ENCODE results near the gene CSF1. TPM values are rescaled to one million over a fixed set of nuclear protein-coding genes. Genes with fewer than 3 reads are reported as not detected.

Gene CSF1
- total RNA-seq, 4 donors from 2014 or later: 33.5 to 127 (median 62.3) TPM

DNA sequence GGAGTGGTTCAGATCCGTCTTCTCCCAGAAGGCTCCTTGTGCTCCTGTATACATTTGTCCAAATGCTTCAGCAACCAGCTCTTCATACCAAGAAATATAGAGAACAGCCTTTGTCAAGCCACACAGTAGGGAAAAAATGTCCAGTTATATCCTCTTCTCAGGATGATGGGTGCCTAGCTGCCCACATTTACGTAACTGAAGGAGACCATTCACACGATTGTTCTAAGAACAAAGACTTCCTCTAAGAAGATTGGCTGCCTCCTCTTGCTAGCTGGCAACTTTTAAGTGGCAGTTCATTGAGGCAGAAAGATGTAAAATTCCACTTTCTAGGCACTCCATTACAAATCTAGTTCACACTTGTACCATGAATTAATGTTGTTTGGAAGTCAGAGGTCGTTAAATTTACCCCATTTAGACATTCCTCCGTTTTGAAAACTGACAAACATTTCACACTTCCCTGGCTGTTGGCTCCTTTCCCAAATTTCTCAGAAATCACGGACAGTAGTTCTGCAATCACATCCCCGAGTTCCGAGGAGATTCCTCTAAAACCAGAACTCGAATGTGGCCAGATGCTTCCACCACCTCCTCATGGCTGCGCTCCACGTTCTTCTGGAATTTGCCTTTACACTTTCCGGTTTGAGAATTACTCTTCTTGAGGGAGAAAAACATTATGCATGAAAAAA lies 45.6 kb upstream of the CSF1 start:
- no peaks in the 10 kb centered on the region for H3K9me3 ChIP-seq
- DNase-seq: peak in 1 of 2 donors; percentile 30
- WGBS, 2 donors: 32 to 36% methylated on average over 12 of the region's 12 CpGs
- H3K27me3 ChIP-seq: no peaks in the 10 kb centered on the region
- peaks cover 10 to 22% of the 10 kb centered on the region in 2 donors for H3K4me1 ChIP-seq
- peak overlapping the region in 2 of 3 donors; percentile 48 to 51 for H3K27ac ChIP-seq
- intact Hi-C loops (cut with DNase I): no loop called here
- TF ChIP-seq, protein P1, sequence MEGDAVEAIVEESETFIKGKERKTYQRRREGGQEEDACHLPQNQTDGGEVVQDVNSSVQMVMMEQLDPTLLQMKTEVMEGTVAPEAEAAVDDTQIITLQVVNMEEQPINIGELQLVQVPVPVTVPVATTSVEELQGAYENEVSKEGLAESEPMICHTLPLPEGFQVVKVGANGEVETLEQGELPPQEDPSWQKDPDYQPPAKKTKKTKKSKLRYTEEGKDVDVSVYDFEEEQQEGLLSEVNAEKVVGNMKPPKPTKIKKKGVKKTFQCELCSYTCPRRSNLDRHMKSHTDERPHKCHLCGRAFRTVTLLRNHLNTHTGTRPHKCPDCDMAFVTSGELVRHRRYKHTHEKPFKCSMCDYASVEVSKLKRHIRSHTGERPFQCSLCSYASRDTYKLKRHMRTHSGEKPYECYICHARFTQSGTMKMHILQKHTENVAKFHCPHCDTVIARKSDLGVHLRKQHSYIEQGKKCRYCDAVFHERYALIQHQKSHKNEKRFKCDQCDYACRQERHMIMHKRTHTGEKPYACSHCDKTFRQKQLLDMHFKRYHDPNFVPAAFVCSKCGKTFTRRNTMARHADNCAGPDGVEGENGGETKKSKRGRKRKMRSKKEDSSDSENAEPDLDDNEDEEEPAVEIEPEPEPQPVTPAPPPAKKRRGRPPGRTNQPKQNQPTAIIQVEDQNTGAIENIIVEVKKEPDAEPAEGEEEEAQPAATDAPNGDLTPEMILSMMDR (IDR thresholded peaks at IDR 0.05): no peak
- no peak for TF ChIP-seq POLR2A (IDR thresholded peaks at IDR 0.05)
- H3K4me3 ChIP-seq (replicated peaks in 1 of 3): no peak overlapping the region
- H3K36me3 ChIP-seq: no peaks in the 10 kb centered on the region

DNA sequence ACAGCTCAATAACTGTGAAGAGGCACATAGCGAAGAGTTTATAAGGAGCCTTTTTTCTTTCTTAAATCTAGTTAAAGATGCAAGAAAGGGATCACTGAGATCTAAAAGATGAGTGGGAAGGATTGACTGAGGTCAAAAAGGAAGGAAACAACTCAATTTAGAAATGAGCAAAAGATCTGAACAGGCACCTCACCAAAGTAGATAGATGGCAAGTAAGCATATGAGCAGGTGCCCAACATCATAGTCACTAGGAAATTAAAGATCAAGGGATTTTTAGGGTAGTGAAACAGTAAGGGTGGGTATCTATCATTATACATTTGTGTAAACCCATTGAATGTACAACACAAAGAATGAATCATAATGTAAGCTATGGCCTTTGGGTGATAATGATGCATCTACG lies 44.6 kb upstream of the CSF1 start:
- 97 to 99% methylated on average over 2 of the region's 2 CpGs for WGBS, 2 donors

DNA sequence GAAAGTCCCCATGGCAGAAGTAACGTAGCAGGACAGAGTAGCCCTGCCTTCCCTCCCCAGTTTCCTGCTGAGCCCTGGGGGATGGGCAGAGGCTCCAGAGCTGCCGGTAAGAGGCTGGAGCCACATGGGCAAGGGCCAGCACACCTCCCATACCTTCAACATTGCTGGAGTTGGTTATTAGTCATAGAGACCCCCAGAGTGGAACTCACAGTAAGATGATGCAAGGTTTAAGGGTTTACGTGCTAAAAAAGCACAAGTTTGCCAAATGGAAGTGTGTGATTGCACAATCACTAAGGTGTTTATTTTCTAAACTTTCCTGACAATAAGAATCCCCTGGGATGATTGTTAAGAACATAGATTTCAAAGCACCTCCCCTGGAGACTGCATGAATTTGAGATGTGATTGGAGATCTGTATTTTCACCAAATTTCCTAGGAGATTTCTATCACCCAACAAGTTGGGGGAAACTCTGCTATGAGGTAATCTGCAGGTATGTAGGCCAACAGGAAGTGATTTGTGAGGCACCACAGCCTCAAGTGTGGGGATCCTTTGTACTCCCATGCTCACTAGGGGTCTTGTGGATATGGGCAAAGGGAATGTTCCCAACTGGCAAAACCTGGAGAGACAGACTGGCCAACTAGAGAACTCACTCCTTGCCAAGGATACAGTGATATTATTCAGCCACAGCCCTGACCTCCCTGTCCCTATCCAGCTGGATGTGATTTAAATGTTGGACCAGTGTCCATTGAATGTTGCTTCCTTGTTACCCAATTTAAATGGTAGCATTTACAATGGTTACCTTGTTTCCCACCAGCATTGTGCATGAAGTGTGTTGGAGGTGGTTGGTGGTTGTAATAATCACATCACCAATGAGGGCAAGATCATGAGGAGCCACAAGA lies 37.1 kb upstream of the CSF1 start:
- intact Hi-C loops (cut with DNase I): no loop called here
- WGBS, 2 donors: 35 to 54% methylated on average over 3 of the region's 3 CpGs
- DNase-seq: peak; percentile 31 to 45
- Histone ChIP-seq H3K4me3 (replicated peaks in 1 of 3) (no peak overlapping the region), H3K36me3 (no peaks in the 10 kb centered on the region), H3K9me3 (no peaks in the 10 kb centered on the region), H3K27ac (no peak overlapping the region), H3K4me1 (peaks cover 26 to 46% of the 10 kb centered on the region in 2 donors), H3K27me3 (no peaks in the 10 kb centered on the region)
- TF ChIP-seq, protein P1 (IDR thresholded peaks at IDR 0.05): no peak
- TF ChIP-seq POLR2A (IDR thresholded peaks at IDR 0.05): no peak

More for the DNA sequence above, 44.6 kb upstream of the CSF1 start:
- Histone ChIP-seq H3K36me3 (no peaks in the 10 kb centered on the region), H3K4me1 (peaks cover 10 to 22% of the 10 kb centered on the region in 2 donors), H3K27ac (no peak overlapping the region), H3K4me3 (replicated peaks in 1 of 3) (no peak overlapping the region), H3K9me3 (no peaks in the 10 kb centered on the region), H3K27me3 (no peaks in the 10 kb centered on the region)
- intact Hi-C loops (cut with DNase I): no loop called here
- no peak for TF ChIP-seq POLR2A (IDR thresholded peaks at IDR 0.05)
- TF ChIP-seq, protein P1 (IDR thresholded peaks at IDR 0.05): no peak
- no peak for DNase-seq

DNA sequence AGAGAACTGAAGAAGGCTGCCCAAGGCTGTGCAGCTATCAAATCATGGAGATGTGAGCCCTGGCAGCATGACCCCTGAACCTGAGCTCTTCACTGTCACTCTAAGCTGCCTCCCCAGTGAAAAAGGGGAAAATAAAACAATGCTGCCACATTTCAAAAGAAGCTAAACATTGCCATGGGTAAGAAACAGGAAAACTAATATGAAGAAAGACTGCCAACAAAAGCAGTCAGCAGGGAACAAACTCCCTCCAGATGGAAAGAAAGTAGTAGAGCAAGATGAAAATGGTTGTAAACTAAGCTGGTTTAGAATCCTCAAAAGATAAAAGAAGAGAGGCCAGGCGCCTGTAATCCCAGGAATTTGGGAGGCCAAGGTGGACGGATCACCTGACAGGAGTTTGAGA lies 36.2 kb upstream of the CSF1 start:
- no peak overlapping the region for H3K4me3 ChIP-seq (replicated peaks in 1 of 3)
- intact Hi-C loops (cut with DNase I): no loop called here
- 80 to 86% methylated on average over 2 of the region's 2 CpGs for WGBS, 2 donors
- no peaks in the 10 kb centered on the region for H3K36me3 ChIP-seq
- no peak for TF ChIP-seq POLR2A (IDR thresholded peaks at IDR 0.05)
- TF ChIP-seq, protein P1 (IDR thresholded peaks at IDR 0.05): no peak
- no peaks in the 10 kb centered on the region for H3K9me3 ChIP-seq
- no peak for DNase-seq
- H3K27me3 ChIP-seq: no peaks in the 10 kb centered on the region
- H3K4me1 ChIP-seq: peaks cover 26 to 46% of the 10 kb centered on the region in 2 donors
- H3K27ac ChIP-seq: no peak overlapping the region

DNA sequence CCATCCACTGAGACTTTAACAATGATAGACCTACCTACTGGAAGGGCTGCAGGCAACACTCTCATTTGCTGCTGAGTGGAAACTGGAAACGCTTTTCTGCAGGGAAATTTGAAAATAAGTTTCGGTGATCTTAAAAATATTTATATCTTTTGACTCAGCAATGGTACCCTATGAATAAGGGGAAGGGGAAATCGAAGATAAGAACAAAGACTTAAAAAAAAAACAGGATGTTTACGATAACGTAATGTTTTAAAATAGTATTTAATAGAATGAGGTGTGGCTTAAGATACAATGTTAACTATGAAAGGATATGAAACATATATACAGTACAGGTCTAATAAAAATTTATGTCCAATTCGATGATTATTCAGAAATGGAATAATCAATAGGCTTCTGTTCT lies 34.8 kb upstream of the CSF1 start:
- Histone ChIP-seq H3K27me3 (no peaks in the 10 kb centered on the region), H3K4me3 (replicated peaks in 1 of 3) (no peak overlapping the region), H3K4me1 (peaks cover 26 to 46% of the 10 kb centered on the region in 2 donors), H3K27ac (peak overlapping the region in 1 of 3 donors; percentile 93), H3K9me3 (no peaks in the 10 kb centered on the region), H3K36me3 (no peaks in the 10 kb centered on the region)
- TF ChIP-seq POLR2A (IDR thresholded peaks at IDR 0.05): no peak
- TF ChIP-seq, protein P1 (IDR thresholded peaks at IDR 0.05): no peak
- intact Hi-C loops (cut with DNase I): no loop called here
- 81 to 85% methylated on average over 6 of the region's 6 CpGs for WGBS, 2 donors
- no peak for DNase-seq

Measured in thyroid gland (tissue), 4 donors.